Measurements from ENCODE around the gene METAP1. TPM values are rescaled to one million over a fixed set of nuclear protein-coding genes. Genes with fewer than 3 reads are reported as not detected.

METAP1 gene
- polyA plus RNA-seq, 3 donors, result 15.9 to 21.7 (median 20.6) TPM

DNA sequence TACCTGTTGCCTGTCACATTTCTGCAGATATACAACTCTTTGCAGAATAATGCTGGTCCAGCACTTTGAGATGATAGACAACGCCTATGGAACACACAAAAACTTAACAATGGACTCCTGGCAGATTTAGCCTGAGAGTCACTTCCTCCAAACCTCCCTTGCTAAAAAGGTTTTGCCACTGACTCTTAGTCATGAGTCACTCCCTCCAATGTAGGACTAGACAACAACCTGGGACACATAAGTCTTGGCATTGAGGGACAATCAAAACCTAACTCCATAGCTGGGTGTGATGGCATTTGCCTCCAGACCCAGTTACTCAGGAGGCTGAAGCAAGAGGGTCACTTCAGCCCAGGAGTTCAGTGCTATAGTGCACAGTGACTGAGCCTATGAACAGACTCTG lies 44.6 kb upstream of the METAP1 start:
- 100% methylated on average over 1 of the region's 1 CpG for WGBS (ENCODE audit: insufficient coverage)
- Histone ChIP-seq H3K9ac (ENCODE audit: insufficient read depth, low read length, poor library complexity, severe bottlenecking) (no peak overlapping the region), H3K36me3 (replicated peaks in 1 of 2; ENCODE audit: control insufficient read depth in 1 of 2, insufficient read depth in 2 of 2, low read length in 2 of 2) (no peaks in the 10 kb centered on the region), H3K27ac (ENCODE audit: low read depth in 1 of 2, low read length in 2 of 2) (no peak overlapping the region), H3K9me3 (replicated peaks in 1 of 2; ENCODE audit: control insufficient read depth in 1 of 2, insufficient read depth in 1 of 2, low read length in 2 of 2) (no peaks in the 10 kb centered on the region), H2AFZ (ENCODE audit: insufficient read depth, low read depth, low read length, poor library complexity, severe bottlenecking) (no peak overlapping the region), H3K79me2 (ENCODE audit: insufficient read depth, low read length) (no peaks in the 10 kb centered on the region), H3K4me2 (replicated peaks; ENCODE audit: extremely low read depth, low read length, poor library complexity, severe bottlenecking) (no peak overlapping the region), H4K20me1 (ENCODE audit: insufficient read depth, low read length) (no peaks in the 10 kb centered on the region), H3K4me3 (replicated peaks in 1 of 3; ENCODE audit: low read depth in 2 of 3, low read length in 3 of 3) (no peak overlapping the region), H3K27me3 (ENCODE audit: control insufficient read depth in 2 of 2, insufficient read depth in 2 of 2, low read length in 2 of 2) (no peaks in the 10 kb centered on the region), H3K4me1 (ENCODE audit: control insufficient read depth in 1 of 2, insufficient read depth in 2 of 2, low read length in 2 of 2) (no peaks in the 10 kb centered on the region)
- DNase-seq, result peak in 1 of 3 donors; percentile 15
- Mint-ChIP-seq H3K9me3 (peaks cover 0 to 2% (median under 1%) of the 10 kb centered on the region in 7 donors), H3K27ac (no peak overlapping the region), H3K27me3 (ENCODE audit: low read depth in 3 of 3) (peaks cover 1 to 3% (median 2%) of the 10 kb centered on the region in 3 donors), H3K4me1 (no peaks in the 10 kb centered on the region), H3K4me3 (no peak overlapping the region), H3K36me3 (no peaks in the 10 kb centered on the region)
- intact Hi-C loops (cut with micrococcal nuclease), result no loop called here
- no peak for TF ChIP-seq CTCF (IDR thresholded peaks at IDR 0.05)

- Mint-ChIP-seq H3K27ac (no peak overlapping the region), H3K9me3 (peaks cover 0 to 6% (median 4%) of the 10 kb centered on the region in 7 donors), H3K4me3 (no peak overlapping the region), H3K36me3 (no peaks in the 10 kb centered on the region), H3K27me3 (ENCODE audit: low read depth in 3 of 3) (peaks cover 1 to 4% (median 2%) of the 10 kb centered on the region in 3 donors), H3K4me1 (no peaks in the 10 kb centered on the region)
- no CpG with 5 or more reads among the region's 3 CpGs for WGBS (ENCODE audit: insufficient coverage)
- H3K79me2 ChIP-seq (ENCODE audit: insufficient read depth, low read length), result no peaks in the 10 kb centered on the region
- H3K27ac ChIP-seq (ENCODE audit: low read depth in 1 of 2, low read length in 2 of 2), result no peak overlapping the region
- H3K27me3 ChIP-seq (ENCODE audit: control insufficient read depth in 2 of 2, insufficient read depth in 2 of 2, low read length in 2 of 2), result no peaks in the 10 kb centered on the region
- no peak for TF ChIP-seq CTCF (IDR thresholded peaks at IDR 0.05)
- H3K36me3 ChIP-seq (replicated peaks in 1 of 2; ENCODE audit: control insufficient read depth in 1 of 2, insufficient read depth in 2 of 2, low read length in 2 of 2), result no peaks in the 10 kb centered on the region
- H3K4me1 ChIP-seq (ENCODE audit: control insufficient read depth in 1 of 2, insufficient read depth in 2 of 2, low read length in 2 of 2), result no peaks in the 10 kb centered on the region
- DNase-seq, result no peak
- H3K9me3 ChIP-seq (replicated peaks in 1 of 2; ENCODE audit: control insufficient read depth in 1 of 2, insufficient read depth in 1 of 2, low read length in 2 of 2), result no peaks in the 10 kb centered on the region
- no peak overlapping the region for H2AFZ ChIP-seq (ENCODE audit: insufficient read depth, low read depth, low read length, poor library complexity, severe bottlenecking)
- H4K20me1 ChIP-seq (ENCODE audit: insufficient read depth, low read length), result no peaks in the 10 kb centered on the region
- H3K4me2 ChIP-seq (replicated peaks; ENCODE audit: extremely low read depth, low read length, poor library complexity, severe bottlenecking), result no peak overlapping the region
- H3K9ac ChIP-seq (ENCODE audit: insufficient read depth, low read length, poor library complexity, severe bottlenecking), result no peak overlapping the region
- intact Hi-C loops (cut with micrococcal nuclease), result no loop called here
- H3K4me3 ChIP-seq (replicated peaks in 1 of 3; ENCODE audit: low read depth in 2 of 3, low read length in 3 of 3), result no peak overlapping the region
Measured at GRCh38 chr4:98951710-98952109, 43.8 kb upstream of the METAP1 start.

Measured in CD14-positive monocyte (primary cell).